RCC 7860 (cell line): Measurements from ENCODE around the gene BNIP2.
"Not testable (repeated sequence)": the region's sequence is repeated elsewhere in the genome, so short reads cannot be mapped to it uniquely, and the experiment has no call there.

Source experiments
- DNase-seq: peaks from one replicate; pipeline ENCODE4 v3.0.0-alpha.2; 2015; ENCODE audit warnings: low spot score
- FAIRE-seq: peaks from 2 replicates; lab custom pipeline; 2012; peaks lifted over from hg19 to GRCh38; lab: Jason Lieb, UNC

BNIP2 gene

GRCh38 chr15:59642351-59642750 lies 46.8 kb downstream of the BNIP2 start:
- FAIRE-seq (no peak), DNase-seq (no peak)

- not testable (repeated sequence) for FAIRE-seq, DNase-seq
These were observed 51.6 kb downstream of the BNIP2 start for GRCh38 chr15:59637507-59637906.

GRCh38 chr15:59636184-59636583 lies 52.9 kb downstream of the BNIP2 start:
- no peak for DNase-seq
- no peak for FAIRE-seq

GRCh38 chr15:59632714-59633113 lies 56.4 kb downstream of the BNIP2 start:
- DNase-seq, result peak; percentile 10

GRCh38 chr15:59622289-59622688 lies 66.8 kb downstream of the BNIP2 start:
- DNase-seq, result peak; percentile 61
- FAIRE-seq, result no peak

More at GRCh38 chr15:59632714-59633113, 56.4 kb downstream of the BNIP2 start:
- no peak for FAIRE-seq

- FAIRE-seq (no peak), DNase-seq (no peak)
These were observed 70.7 kb downstream of the BNIP2 start for GRCh38 chr15:59618406-59618805.

- DNase-seq, result no peak
- no peak for FAIRE-seq
These were observed 72.7 kb downstream of the BNIP2 start for GRCh38 chr15:59616379-59616778.

GRCh38 chr15:59615661-59616060 lies 73.5 kb downstream of the BNIP2 start:
- FAIRE-seq, result no peak

GRCh38 chr15:59614153-59614552 lies 75.0 kb downstream of the BNIP2 start:
- FAIRE-seq, result no peak
- no peak for DNase-seq

More at GRCh38 chr15:59615661-59616060, 73.5 kb downstream of the BNIP2 start:
- DNase-seq, result no peak

GRCh38 chr15:59611276-59612260 lies 77.6 kb downstream of the BNIP2 start, which contains the start of gene GCNT3:
GCNT3 (plus strand) TSS chr15:59611783; CDS start chr15:59618239, 6,456 bp downstream.
- peak; percentile 96 for FAIRE-seq
- peak; percentile 95 for DNase-seq

GRCh38 chr15:59609730-59610712 lies 79.1 kb downstream of the BNIP2 start:
- FAIRE-seq (no peak), DNase-seq (no peak)
